H1 (cell line): ENCODE measurements around the gene FREM2. TPM values are rescaled to one million over a fixed set of nuclear protein-coding genes. Genes with fewer than 3 reads are reported as not detected.

Experiments used
- MAX ChIP-seq: IDR thresholded peaks from 2 replicates; pipeline ENCODE4 v1.6.1; 2012; ENCODE audit warnings: inconsistent platforms
- SP2 ChIP-seq: IDR thresholded peaks from 2 replicates; pipeline ENCODE4 v1.6.1; 2012; ENCODE audit warnings: mild to moderate bottlenecking, low read length, inconsistent platforms
- polyA plus RNA-seq, 7 experiments: library from polyadenylated mRNA; depleted of rRNA in 3 of 7; stranded (reverse) in 5 of 7; unstranded in 2 of 7; fragments of >200 nt in 5 of 7; fragments of 200-250 nt in 2 of 7; gene quantifications; 1 replicate in 5 of 7; 2 replicates in 1 of 7; 4 replicates in 1 of 7; pipeline versions ENCODE4 v1.2.1 to v1.2.3, GENCODE V29; 2011 to 2013; ENCODE audit warnings: missing spikeins in 2 of 7, mixed read lengths in 2 of 7
- total RNA-seq: library from RNA; stranded (reverse); fragmentation: NEBNext Ultra II Directional; extraction: Animal tissue kit (Norgen Biotek cat#: 25700); gene quantifications from 2 replicates; pipeline ENCODE4 v1.2.1, GENCODE V29; 2021

The FREM2 gene
- total and polyA plus RNA-seq, 2 of the 8 experiments (the other 6 are each of a cell fraction or from before 2014, with no cell fraction given), result 11.6 to 22.8 TPM

- TF ChIP-seq SP2 (no peak), MAX (no peak)
These were observed 88.2 kb downstream of the FREM2 start (continued) for GRCh38 chr13:38775085-38775484.
